Activated naive CD4-positive, alpha-beta T cell treated with anti-CD3 and anti-CD28 coated beads, Interleukin-2, amount 50 U/mL, for 72 hours (primary cell): ENCODE measurements around the gene LITAF. TPM values are rescaled to one million over a fixed set of nuclear protein-coding genes. Genes with fewer than 3 reads are reported as not detected.
"Not testable (repeated sequence)": the region's sequence is repeated elsewhere in the genome, so short reads cannot be mapped to it uniquely, and the experiment has no call there.

Experiments used
- ATAC-seq, 2 donors: fragments of 150-1000 bp; cut with Tn5 transposase; 2 replicates each; pipeline ENCODE4 v1.10.0; 2021; ENCODE audit warnings: mild to moderate bottlenecking in 2 of 2, moderate library complexity in 2 of 2
- DNase-seq, 2 donors: peaks; one replicate each; pipeline ENCODE4 v3.0.0; 2021 to 2022; ENCODE audit warnings: low spot score in 2 of 2
- H3K27ac Mint-ChIP-seq, 2 donors: one replicate each; pipeline ENCODE4 v1.8.0; 2022; ENCODE audit warnings: mild to moderate bottlenecking in 2 of 2, mixed read lengths in 2 of 2
- H3K36me3 Mint-ChIP-seq, 2 donors: one replicate each; pipeline ENCODE4 v1.8.0; 2022; ENCODE audit warnings: mixed read lengths in 2 of 2
- H3K9me3 Mint-ChIP-seq, 2 donors: one replicate each; pipeline ENCODE4 v1.8.0; 2022; ENCODE audit warnings: mixed read lengths in 2 of 2
- total RNA-seq, 2 donors: library from RNA; stranded (reverse); gene quantifications; one replicate each; pipeline ENCODE4 v1.2.3, GENCODE V29; 2022

LITAF gene
- total RNA-seq, 2 donors from 2014 or later = 91.0 to 112 TPM

DNA sequence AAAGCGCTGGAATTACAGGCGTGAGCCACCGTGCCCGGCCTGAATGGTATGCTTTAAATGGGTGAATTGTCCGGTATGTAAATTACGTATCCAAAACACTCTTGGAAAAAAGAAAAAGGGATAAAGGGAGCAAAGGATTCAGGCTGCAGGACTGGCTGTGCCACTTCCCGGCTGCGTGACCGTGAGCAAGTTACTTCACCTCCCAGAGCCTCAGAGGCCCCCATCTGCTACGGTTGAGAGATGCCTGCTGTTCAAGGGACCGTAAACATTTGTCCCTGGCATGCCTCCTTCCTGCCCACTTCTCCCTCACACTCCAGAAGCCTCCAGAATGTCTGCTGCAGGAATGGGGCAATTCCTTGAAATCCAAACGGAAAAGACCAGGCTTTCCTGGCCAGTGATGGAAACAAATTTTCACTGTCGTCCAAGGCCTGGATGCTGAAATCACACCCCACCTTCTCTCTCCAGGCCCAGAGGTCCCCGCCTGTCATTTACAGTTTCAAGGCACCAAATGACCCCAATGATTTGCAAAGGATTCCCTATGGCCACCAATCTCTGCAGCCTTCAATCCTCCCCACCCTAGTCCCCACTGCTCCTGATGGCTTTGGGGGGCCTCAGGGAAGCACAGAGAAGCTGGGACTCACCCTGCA is 22.9 kb upstream of the LITAF start:
- Mint-ChIP-seq H3K9me3 (no peaks in the 10 kb centered on the region), H3K27ac (no peak overlapping the region), H3K36me3 (no peaks in the 10 kb centered on the region)
- ATAC-seq (no peak), DNase-seq (no peak)

- no peaks in the 10 kb centered on the region for H3K9me3 Mint-ChIP-seq
- no peak for ATAC-seq
These were observed 19.2 kb upstream of the LITAF start for GRCh38 chr16:11605891-11606290.

GRCh38 chr16:11605564-11605886 is 18.8 kb upstream of the LITAF start:
- Mint-ChIP-seq H3K9me3 (no peaks in the 10 kb centered on the region), H3K27ac (no peak overlapping the region), H3K36me3 (no peaks in the 10 kb centered on the region)
- DNase-seq = no peak
- ATAC-seq = no peak

More at GRCh38 chr16:11605891-11606290, 19.2 kb upstream of the LITAF start:
- Mint-ChIP-seq H3K36me3 (no peaks in the 10 kb centered on the region), H3K27ac (no peak overlapping the region)
- no peak for DNase-seq

GRCh38 chr16:11604783-11605563 is 18.3 kb upstream of the LITAF start:
- no peak for DNase-seq
- ATAC-seq = no peak
- no peaks in the 10 kb centered on the region for H3K36me3 Mint-ChIP-seq
- no peaks in the 10 kb centered on the region for H3K9me3 Mint-ChIP-seq
- H3K27ac Mint-ChIP-seq = no peak overlapping the region

GRCh38 chr16:11604296-11604695 is 17.6 kb upstream of the LITAF start:
- H3K27ac Mint-ChIP-seq, DNase-seq, H3K9me3 Mint-ChIP-seq, ATAC-seq, H3K36me3 Mint-ChIP-seq: not testable (repeated sequence)

DNA sequence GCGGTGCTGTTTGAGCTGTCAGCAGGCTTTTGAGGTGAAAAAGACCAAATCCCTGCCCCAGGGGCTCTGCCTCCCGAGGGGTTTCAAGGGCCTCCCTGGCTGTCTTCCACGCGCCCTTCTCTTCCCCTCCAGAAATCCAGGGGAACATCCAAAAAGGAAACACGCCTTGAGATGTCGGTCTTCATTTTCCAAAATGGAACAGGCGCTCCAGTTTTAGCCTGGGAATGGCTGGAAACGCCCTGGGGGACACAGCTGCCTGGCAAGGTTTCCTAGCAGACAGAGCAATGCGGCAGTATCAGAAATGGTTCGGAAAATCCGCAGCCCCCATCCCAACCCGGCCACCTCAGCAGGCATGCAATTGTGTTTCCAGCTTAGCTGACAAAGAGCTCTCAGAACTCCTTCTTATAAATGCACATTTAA is 16.6 kb upstream of the LITAF start:
- ATAC-seq (no peak), DNase-seq (no peak)
- H3K9me3 Mint-ChIP-seq = no peaks in the 10 kb centered on the region
- H3K27ac Mint-ChIP-seq = no peak overlapping the region
- H3K36me3 Mint-ChIP-seq = no peaks in the 10 kb centered on the region

- H3K9me3 Mint-ChIP-seq = no peaks in the 10 kb centered on the region
- H3K36me3 Mint-ChIP-seq = no peaks in the 10 kb centered on the region
- no peak overlapping the region for H3K27ac Mint-ChIP-seq
- ATAC-seq = no peak
- no peak for DNase-seq
These were observed 15.6 kb upstream of the LITAF start for GRCh38 chr16:11602321-11602720.

DNA sequence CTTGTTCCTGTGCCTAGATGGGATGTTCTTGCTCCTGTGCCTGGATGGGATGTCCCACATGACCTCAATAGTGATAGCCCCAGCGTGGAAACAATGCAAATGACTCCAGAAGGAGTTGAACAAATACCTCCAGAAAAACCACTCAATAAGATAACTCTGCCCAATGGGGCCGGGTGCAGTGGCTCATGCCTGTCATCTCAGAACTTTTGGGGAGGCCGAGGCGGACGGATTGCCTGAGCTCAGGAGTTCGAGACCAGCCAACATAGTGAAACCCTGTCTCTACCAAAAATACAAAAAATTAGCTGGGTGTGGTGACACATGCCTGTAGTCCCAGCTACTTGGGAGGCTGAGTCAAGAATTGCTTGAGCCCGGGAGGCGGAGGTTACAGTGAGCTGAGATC is 15.2 kb upstream of the LITAF start:
- H3K9me3 Mint-ChIP-seq = no peaks in the 10 kb centered on the region
- H3K27ac Mint-ChIP-seq = no peak overlapping the region
- H3K36me3 Mint-ChIP-seq = no peaks in the 10 kb centered on the region

GRCh38 chr16:11601425-11601824 is 14.7 kb upstream of the LITAF start:
- no peak overlapping the region for H3K27ac Mint-ChIP-seq
- H3K36me3 Mint-ChIP-seq = no peaks in the 10 kb centered on the region
- H3K9me3 Mint-ChIP-seq = no peaks in the 10 kb centered on the region
- ATAC-seq = no peak
- no peak for DNase-seq

More for the DNA sequence above, 15.2 kb upstream of the LITAF start:
- ATAC-seq (no peak), DNase-seq (no peak)

DNA sequence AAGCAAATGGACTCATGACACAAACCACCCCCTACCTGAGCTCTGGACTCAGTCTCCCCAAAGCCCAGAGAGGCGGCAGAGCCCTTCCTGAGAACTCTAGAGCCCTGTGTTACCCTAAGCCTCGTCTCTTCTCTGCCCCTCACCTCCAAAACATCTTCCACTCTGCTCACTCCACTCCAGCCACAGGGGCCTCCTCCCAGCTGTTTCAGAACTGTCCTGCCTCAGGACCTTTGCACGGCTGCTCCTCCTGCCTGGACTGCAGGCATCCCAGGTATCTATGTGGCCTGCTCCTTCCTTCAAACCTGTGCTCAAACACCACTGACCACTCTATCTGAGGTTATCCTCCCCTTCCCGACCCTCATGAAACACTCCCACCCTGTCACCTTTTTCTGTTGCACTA is 12.9 kb upstream of the LITAF start:
- Mint-ChIP-seq H3K36me3 (no peaks in the 10 kb centered on the region), H3K9me3 (no peaks in the 10 kb centered on the region), H3K27ac (no peak overlapping the region)
- no peak for DNase-seq
- ATAC-seq = no peak

DNA sequence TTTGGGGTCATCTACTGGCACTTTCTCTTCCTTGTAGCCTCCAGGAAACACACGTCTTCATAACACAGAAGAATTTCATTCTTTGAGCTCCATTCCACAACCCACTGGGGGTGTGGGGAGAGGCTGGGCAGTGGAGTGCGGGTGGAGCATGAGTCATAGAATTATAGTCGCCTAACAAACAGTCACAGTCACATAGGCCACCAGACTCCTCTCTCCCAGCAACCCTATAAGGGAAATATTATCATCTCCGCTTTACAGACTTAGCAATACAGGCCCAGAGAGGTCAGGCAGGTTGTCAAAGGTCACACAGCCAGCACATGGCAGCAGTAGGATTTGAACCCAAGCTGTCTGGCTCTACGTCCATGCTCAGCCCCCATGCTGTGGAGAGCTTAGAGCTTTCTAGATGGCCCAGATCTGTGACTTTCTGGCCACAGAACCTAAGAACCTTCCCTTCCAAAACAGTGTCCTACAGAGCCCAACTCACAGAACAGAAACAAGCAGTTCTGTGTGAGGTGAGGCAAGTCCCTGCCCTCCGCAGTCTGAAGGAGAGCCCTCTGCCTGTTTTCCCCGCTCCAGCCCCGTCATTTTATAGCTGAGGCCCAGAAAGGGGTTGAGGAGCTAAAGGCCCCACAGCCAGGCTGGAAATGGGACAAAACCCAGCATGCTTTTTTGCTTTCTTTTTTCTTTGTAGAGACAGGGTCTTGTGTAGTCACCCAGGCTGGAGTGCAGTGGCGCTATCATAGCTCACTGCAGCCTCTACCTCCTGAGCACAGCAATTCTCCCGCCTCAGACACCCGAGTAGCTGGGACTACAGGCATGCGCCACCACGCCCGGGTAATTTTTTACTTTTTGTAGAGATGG is 10.7 kb upstream of the LITAF start:
- DNase-seq = no peak
- Mint-ChIP-seq H3K36me3 (no peaks in the 10 kb centered on the region), H3K9me3 (no peaks in the 10 kb centered on the region), H3K27ac (peak overlapping the region in 1 of 2 donors; percentile 61)
- peak; percentile 63 to 85 for ATAC-seq

DNA sequence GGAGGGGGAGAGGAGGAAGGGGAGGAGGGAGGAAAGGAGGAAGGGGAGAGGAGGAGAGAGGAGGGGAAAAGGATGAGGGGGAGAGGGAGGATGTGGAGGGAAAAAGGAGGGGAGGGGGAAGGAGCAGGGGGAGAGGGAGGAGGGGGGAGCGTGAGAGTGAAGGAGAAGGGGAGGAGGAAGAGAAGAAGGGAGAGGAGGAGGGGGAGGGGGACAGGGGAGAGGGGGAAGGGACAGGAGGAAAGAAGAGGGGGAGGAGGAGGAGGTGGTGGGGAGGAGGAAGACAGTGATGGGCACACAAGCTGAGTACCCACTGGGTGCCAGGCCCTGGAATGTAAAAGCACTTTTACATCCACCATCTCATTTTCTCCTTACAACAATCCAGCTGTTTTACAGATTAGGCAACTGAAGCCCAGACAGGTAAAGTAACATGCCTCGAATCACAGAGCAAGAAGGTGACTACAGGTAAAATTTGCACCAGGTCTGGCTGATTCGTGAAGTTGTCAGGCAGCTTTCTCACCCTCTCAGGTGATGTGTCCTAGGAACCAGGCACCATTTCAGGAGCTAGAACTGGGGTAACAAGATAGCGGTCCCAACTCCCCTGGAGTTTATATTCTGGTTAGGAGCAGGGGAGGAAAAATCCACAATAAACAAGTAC is 10.0 kb upstream of the LITAF start:
- Mint-ChIP-seq H3K9me3 (no peaks in the 10 kb centered on the region), H3K27ac (peak overlapping the region in 1 of 2 donors; percentile 61), H3K36me3 (no peaks in the 10 kb centered on the region)
- ATAC-seq (no peak), DNase-seq (no peak)

DNA sequence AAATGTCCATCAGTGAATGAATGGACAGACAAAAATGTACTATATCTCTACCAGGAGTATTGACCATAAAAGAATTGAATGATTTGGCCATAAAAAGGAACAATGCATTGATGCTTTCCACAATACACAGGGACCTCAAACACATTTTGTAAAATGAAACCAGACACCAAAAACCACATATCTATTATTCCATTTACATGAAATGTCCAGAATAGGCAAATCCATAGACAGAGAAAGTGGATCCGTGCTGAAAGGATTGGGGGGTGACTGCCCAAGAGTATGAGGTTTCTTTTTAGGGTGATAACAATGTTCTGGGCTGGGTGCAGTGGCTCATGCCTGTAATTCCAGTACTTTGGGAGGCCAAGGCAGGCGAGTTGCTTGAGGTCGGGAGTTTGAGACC is 6.9 kb upstream of the LITAF start:
- ATAC-seq (no peak), DNase-seq (no peak)
- Mint-ChIP-seq H3K36me3 (no peaks in the 10 kb centered on the region), H3K9me3 (no peaks in the 10 kb centered on the region), H3K27ac (no peak overlapping the region)

GRCh38 chr16:11593076-11593475 is 6.4 kb upstream of the LITAF start:
- H3K27ac Mint-ChIP-seq, ATAC-seq, H3K36me3 Mint-ChIP-seq, DNase-seq, H3K9me3 Mint-ChIP-seq: not testable (repeated sequence)

DNA sequence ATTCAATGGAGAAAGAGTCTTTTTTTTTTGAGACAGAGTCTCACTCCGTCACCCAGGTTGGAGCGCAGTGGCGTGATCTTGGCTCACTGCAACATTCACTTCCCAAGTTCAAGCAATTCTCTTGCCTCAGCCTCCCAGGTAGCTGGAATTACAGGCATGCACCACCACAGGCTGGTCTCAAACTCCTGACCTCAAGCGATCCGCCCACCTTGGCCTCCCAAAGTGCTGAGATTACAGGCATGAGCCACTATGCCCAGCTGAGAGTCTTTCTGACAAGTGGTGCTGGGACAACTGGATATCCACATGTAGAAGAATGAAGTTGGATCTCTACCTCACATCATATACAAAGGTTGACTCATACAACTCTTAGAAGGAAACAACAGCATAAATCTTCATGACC is 4.9 kb upstream of the LITAF start:
- not testable (repeated sequence) for DNase-seq, H3K9me3 Mint-ChIP-seq, H3K36me3 Mint-ChIP-seq, ATAC-seq, H3K27ac Mint-ChIP-seq

GRCh38 chr16:11589198-11589550 is 2.5 kb upstream of the LITAF start:
- DNase-seq = no peak
- Mint-ChIP-seq H3K36me3 (peaks cover 11 to 16% of the 10 kb centered on the region in 2 donors), H3K9me3 (no peaks in the 10 kb centered on the region), H3K27ac (no peak overlapping the region)
- no peak for ATAC-seq
